ENCODE results near the gene ERCC1.
A peak's percentile ranks its signal among the peaks of the same experiment; 100 is the strongest.
"Not testable (repeated sequence)": the region's sequence is repeated elsewhere in the genome, so short reads cannot be mapped to it uniquely, and the experiment has no call there.

ERCC1 gene

GRCh38 chr19:45455707-45456499 is 32.2 kb upstream of the ERCC1 start:
- no peak for DNase-seq (ENCODE audit: low spot score)

- no peak for DNase-seq (ENCODE audit: low spot score)
Measured at GRCh38 chr19:45451850-45452387, 28.2 kb upstream of the ERCC1 start.

GRCh38 chr19:45451131-45451849 is 27.6 kb upstream of the ERCC1 start:
- DNase-seq (ENCODE audit: low spot score) = no peak

GRCh38 chr19:45450012-45450333 is 26.3 kb upstream of the ERCC1 start:
- no peak for DNase-seq (ENCODE audit: low spot score)

GRCh38 chr19:45448887-45449299 is 25.2 kb upstream of the ERCC1 start:
- no peak for DNase-seq (ENCODE audit: low spot score)

- DNase-seq (ENCODE audit: low spot score) = no peak
Measured at GRCh38 chr19:45448425-45448756, 24.7 kb upstream of the ERCC1 start.

- no peak for DNase-seq (ENCODE audit: low spot score)
Measured at GRCh38 chr19:45446944-45447343, 23.2 kb upstream of the ERCC1 start.

- no peak for DNase-seq (ENCODE audit: low spot score)
Measured at GRCh38 chr19:45446295-45446694, 22.6 kb upstream of the ERCC1 start.

GRCh38 chr19:45445139-45445538 is 21.4 kb upstream of the ERCC1 start:
- no peak for DNase-seq (ENCODE audit: low spot score)

GRCh38 chr19:45444318-45445041 is 20.8 kb upstream of the ERCC1 start:
- DNase-seq (ENCODE audit: low spot score) = peak; percentile 77

GRCh38 chr19:45443462-45444317 is 20.0 kb upstream of the ERCC1 start:
- DNase-seq (ENCODE audit: low spot score) = peak; percentile 85

- peak; percentile 61 for DNase-seq (ENCODE audit: low spot score)
Measured at GRCh38 chr19:45442778-45443461, 19.2 kb upstream of the ERCC1 start.

GRCh38 chr19:45442408-45442777 is 18.7 kb upstream of the ERCC1 start:
- DNase-seq (ENCODE audit: low spot score) = no peak

- DNase-seq (ENCODE audit: low spot score) = peak; percentile 57
Measured at GRCh38 chr19:45440873-45441654, 17.3 kb upstream of the ERCC1 start.

GRCh38 chr19:45440259-45440638 is 16.5 kb upstream of the ERCC1 start:
- DNase-seq (ENCODE audit: low spot score) = no peak

- DNase-seq (ENCODE audit: low spot score) = peak; percentile 60
Measured at GRCh38 chr19:45439569-45440258, 16.0 kb upstream of the ERCC1 start.

- no peak for DNase-seq (ENCODE audit: low spot score)
Measured at GRCh38 chr19:45439190-45439568, 15.5 kb upstream of the ERCC1 start.

GRCh38 chr19:45437328-45437727 is 13.6 kb upstream of the ERCC1 start:
- DNase-seq (ENCODE audit: low spot score) = no peak

- DNase-seq (ENCODE audit: low spot score) = not testable (repeated sequence)
Measured at GRCh38 chr19:45432543-45432942, 8.8 kb upstream of the ERCC1 start.
